ENCODE results near the gene AGXT2.

AGXT2 gene

GRCh38 chr5:35024911-35025510, 22.7 kb downstream of the AGXT2 start:
- TF ChIP-seq CTCF (IDR thresholded peaks at IDR 0.05), result no peak
- Histone ChIP-seq H3K36me3 (no peaks in the 10 kb centered on the region), H3K27ac (no peak overlapping the region), H3K9me3 (no peaks in the 10 kb centered on the region), H3K4me3 (ENCODE audit: low read depth in 1 of 2, low read length in 1 of 2) (no peak overlapping the region), H3K4me1 (ENCODE audit: control insufficient read depth in 1 of 2, insufficient read depth in 1 of 2, low read depth in 1 of 2, low read length in 1 of 2) (no peaks in the 10 kb centered on the region), H3K27me3 (no peaks in the 10 kb centered on the region)

GRCh38 chr5:35023391-35024178, 24.2 kb downstream of the AGXT2 start:
- no peak for TF ChIP-seq CTCF (IDR thresholded peaks at IDR 0.05)
- Histone ChIP-seq H3K4me1 (ENCODE audit: control insufficient read depth in 1 of 2, insufficient read depth in 1 of 2, low read depth in 1 of 2, low read length in 1 of 2) (no peaks in the 10 kb centered on the region), H3K27me3 (no peaks in the 10 kb centered on the region), H3K36me3 (no peaks in the 10 kb centered on the region), H3K27ac (no peak overlapping the region), H3K9me3 (no peaks in the 10 kb centered on the region), H3K4me3 (ENCODE audit: low read depth in 1 of 2, low read length in 1 of 2) (no peak overlapping the region)

GRCh38 chr5:35016174-35017051, 31.3 kb downstream of the AGXT2 start:
- no peaks in the 10 kb centered on the region for H3K4me1 ChIP-seq (ENCODE audit: control insufficient read depth in 1 of 2, insufficient read depth in 1 of 2, low read depth in 1 of 2, low read length in 1 of 2)
- no peak for TF ChIP-seq CTCF (IDR thresholded peaks at IDR 0.05)
- H3K9me3 ChIP-seq, result no peaks in the 10 kb centered on the region
- no peak overlapping the region for H3K4me3 ChIP-seq (ENCODE audit: low read depth in 1 of 2, low read length in 1 of 2)
- H3K36me3 ChIP-seq, result no peaks in the 10 kb centered on the region
- no peaks in the 10 kb centered on the region for H3K27me3 ChIP-seq
- H3K27ac ChIP-seq, result no peak overlapping the region

- Histone ChIP-seq H3K27me3 (no peaks in the 10 kb centered on the region), H3K4me1 (ENCODE audit: control insufficient read depth in 1 of 2, insufficient read depth in 1 of 2, low read depth in 1 of 2, low read length in 1 of 2) (no peaks in the 10 kb centered on the region), H3K9me3 (no peaks in the 10 kb centered on the region), H3K4me3 (ENCODE audit: low read depth in 1 of 2, low read length in 1 of 2) (no peak overlapping the region), H3K27ac (no peak overlapping the region), H3K36me3 (no peaks in the 10 kb centered on the region)
- no peak for TF ChIP-seq CTCF (IDR thresholded peaks at IDR 0.05)
Observed at GRCh38 chr5:35015063-35015462, 32.7 kb downstream of the AGXT2 start.

- no peaks in the 10 kb centered on the region for H3K4me1 ChIP-seq (ENCODE audit: control insufficient read depth in 1 of 2, insufficient read depth in 1 of 2, low read depth in 1 of 2, low read length in 1 of 2)
- no peak overlapping the region for H3K4me3 ChIP-seq (ENCODE audit: low read depth in 1 of 2, low read length in 1 of 2)
- H3K36me3 ChIP-seq, result no peaks in the 10 kb centered on the region
- no peaks in the 10 kb centered on the region for H3K9me3 ChIP-seq
- no peak overlapping the region for H3K27ac ChIP-seq
- peaks cover 4% of the 10 kb centered on the region for H3K27me3 ChIP-seq
- TF ChIP-seq CTCF (IDR thresholded peaks at IDR 0.05), result no peak
Observed at GRCh38 chr5:35012796-35013195, 35.0 kb downstream of the AGXT2 start.

All from neutrophil (primary cell).